WTC11 (cell line): Measurements from ENCODE around the gene CYB561D1.

Experiments
- CTCF ChIP-seq: fragments of 200-600 bp; IDR thresholded peaks from 2 replicates; pipeline ENCODE4 v1.8.0; 2022; ENCODE audit warnings: antibody characterized with exemption
- ERG ChIP-seq: fragments of 250-450 bp; sonication (Bioruptor Pico); IDR thresholded peaks from 2 replicates; pipeline ENCODE4 v1.8.0; 2021; ENCODE audit warnings: mild to moderate bottlenecking
- ETV6 ChIP-seq: sonication (generic); formaldehyde crosslinking; IDR thresholded peaks from 2 replicates; pipeline ENCODE4 v1.8.1; 2022; ENCODE audit warnings: mild to moderate bottlenecking, missing genetic modification reagents
- GRHL2 ChIP-seq: fragments of 250-450 bp; sonication (Bioruptor Pico); IDR thresholded peaks from 2 replicates; pipeline ENCODE4 v1.8.0; 2022; ENCODE audit warnings: mild to moderate bottlenecking, moderate library complexity; ENCODE audit not compliant: insufficient replicate concordance, severe bottlenecking
- IRF2 ChIP-seq: sonication (generic); formaldehyde crosslinking; IDR thresholded peaks from 2 replicates; pipeline ENCODE4 v1.8.0; 2022; ENCODE audit warnings: low read depth, missing genetic modification reagents, borderline replicate concordance
- NFE2L1 ChIP-seq: sonication (generic); formaldehyde crosslinking; IDR thresholded peaks from 2 replicates; pipeline ENCODE4 v1.8.1; 2023; ENCODE audit warnings: missing genetic modification reagents
- SMAD4 ChIP-seq: sonication (generic); formaldehyde crosslinking; IDR thresholded peaks from 2 replicates; pipeline ENCODE4 v1.8.0; 2022; ENCODE audit warnings: mild to moderate bottlenecking, missing genetic modification reagents
- SOX15 ChIP-seq: fragments of 250-450 bp; sonication (Bioruptor Pico); IDR thresholded peaks from 2 replicates; pipeline ENCODE4 v1.9.0; 2021; ENCODE audit warnings: mild to moderate bottlenecking
- TEAD4 ChIP-seq: sonication (generic); formaldehyde crosslinking; IDR thresholded peaks from 2 replicates; pipeline ENCODE4 v1.8.0; 2022; ENCODE audit warnings: mild to moderate bottlenecking, missing genetic modification reagents
- ZBTB21 ChIP-seq: sonication (generic); formaldehyde crosslinking; IDR thresholded peaks from 2 replicates; pipeline ENCODE4 v1.8.1; 2023; ENCODE audit warnings: mild to moderate bottlenecking, missing genetic modification reagents, borderline replicate concordance
- ZNF232 ChIP-seq: sonication (generic); formaldehyde crosslinking; IDR thresholded peaks from 2 replicates; pipeline ENCODE4 v1.8.0; 2022; ENCODE audit warnings: mild to moderate bottlenecking, missing genetic modification reagents
- TF ChIP-seq, protein P1 (sequence below): sonication (generic); formaldehyde crosslinking; IDR thresholded peaks from 2 replicates; pipeline ENCODE4 v1.8.1; 2023; ENCODE audit warnings: mild to moderate bottlenecking, missing genetic modification reagents, moderate library complexity
- TF ChIP-seq, protein P2 (sequence below): sonication (generic); formaldehyde crosslinking; IDR thresholded peaks from 2 replicates; pipeline ENCODE4 v1.8.0; 2022; ENCODE audit warnings: mild to moderate bottlenecking, missing genetic modification reagents

DNA sequence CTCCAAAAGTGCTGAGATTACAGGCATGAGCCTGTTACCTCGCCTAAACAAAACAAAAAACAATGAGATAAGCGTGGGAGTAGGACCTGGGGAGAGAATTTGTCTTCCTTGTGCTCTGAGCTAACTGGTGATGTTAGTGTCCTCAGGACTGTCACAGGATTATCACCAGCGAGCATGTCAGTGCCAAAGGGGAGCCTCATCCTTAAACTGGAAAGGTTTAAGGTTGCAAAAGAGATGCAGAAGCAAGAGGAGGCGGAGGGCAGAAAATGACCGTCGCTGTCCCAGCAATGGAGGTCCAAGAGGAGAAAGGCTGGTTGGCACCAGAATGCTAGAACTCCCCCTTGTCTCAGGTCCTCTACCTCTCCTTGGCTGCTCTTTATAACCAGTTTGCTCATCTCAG lies 23.6 kb upstream of the CYB561D1 start:
- TF ChIP-seq CTCF (no peak), NFE2L1 (CRISPR knock-in tag) (no peak), GRHL2 (CRISPR knock-in tag) (no peak), SOX15 (CRISPR knock-in tag) (no peak), TEAD4 (CRISPR knock-in tag) (no peak), ERG (CRISPR knock-in tag) (no peak), IRF2 (CRISPR knock-in tag) (no peak), ETV6 (CRISPR knock-in tag) (no peak), ZBTB21 (CRISPR knock-in tag) (no peak), ZNF232 (CRISPR knock-in tag) (no peak), SMAD4 (no peak)
- TF ChIP-seq, protein P1, sequence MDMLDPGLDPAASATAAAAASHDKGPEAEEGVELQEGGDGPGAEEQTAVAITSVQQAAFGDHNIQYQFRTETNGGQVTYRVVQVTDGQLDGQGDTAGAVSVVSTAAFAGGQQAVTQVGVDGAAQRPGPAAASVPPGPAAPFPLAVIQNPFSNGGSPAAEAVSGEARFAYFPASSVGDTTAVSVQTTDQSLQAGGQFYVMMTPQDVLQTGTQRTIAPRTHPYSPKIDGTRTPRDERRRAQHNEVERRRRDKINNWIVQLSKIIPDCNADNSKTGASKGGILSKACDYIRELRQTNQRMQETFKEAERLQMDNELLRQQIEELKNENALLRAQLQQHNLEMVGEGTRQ (CRISPR knock-in tag) = no peak
- TF ChIP-seq, protein P2, sequence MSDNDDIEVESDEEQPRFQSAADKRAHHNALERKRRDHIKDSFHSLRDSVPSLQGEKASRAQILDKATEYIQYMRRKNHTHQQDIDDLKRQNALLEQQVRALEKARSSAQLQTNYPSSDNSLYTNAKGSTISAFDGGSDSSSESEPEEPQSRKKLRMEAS (CRISPR knock-in tag) = no peak
